ENCODE results near the gene ZBTB8A.
A peak's percentile ranks its signal among the peaks of the same experiment; 100 is the strongest.
"Not testable (repeated sequence)": the region's sequence is repeated elsewhere in the genome, so short reads cannot be mapped to it uniquely, and the experiment has no call there.

Gene ZBTB8A

GRCh38 chr1:32538887-32539583 lies at the start of gene ZBTB8A:
Gene ZBTB8A (plus strand): TSS chr1:32539427. CDS start chr1:32592932, 53,505 bp downstream.
- DNase-seq = no peak

GRCh38 chr1:32489774-32490454 lies 49.3 kb upstream of the ZBTB8A start:
- DNase-seq = no peak

GRCh38 chr1:32491386-32491785 lies 47.8 kb upstream of the ZBTB8A start:
- DNase-seq = no peak

- DNase-seq = no peak
These were observed 45.0 kb upstream of the ZBTB8A start for GRCh38 chr1:32494196-32494595.

DNA sequence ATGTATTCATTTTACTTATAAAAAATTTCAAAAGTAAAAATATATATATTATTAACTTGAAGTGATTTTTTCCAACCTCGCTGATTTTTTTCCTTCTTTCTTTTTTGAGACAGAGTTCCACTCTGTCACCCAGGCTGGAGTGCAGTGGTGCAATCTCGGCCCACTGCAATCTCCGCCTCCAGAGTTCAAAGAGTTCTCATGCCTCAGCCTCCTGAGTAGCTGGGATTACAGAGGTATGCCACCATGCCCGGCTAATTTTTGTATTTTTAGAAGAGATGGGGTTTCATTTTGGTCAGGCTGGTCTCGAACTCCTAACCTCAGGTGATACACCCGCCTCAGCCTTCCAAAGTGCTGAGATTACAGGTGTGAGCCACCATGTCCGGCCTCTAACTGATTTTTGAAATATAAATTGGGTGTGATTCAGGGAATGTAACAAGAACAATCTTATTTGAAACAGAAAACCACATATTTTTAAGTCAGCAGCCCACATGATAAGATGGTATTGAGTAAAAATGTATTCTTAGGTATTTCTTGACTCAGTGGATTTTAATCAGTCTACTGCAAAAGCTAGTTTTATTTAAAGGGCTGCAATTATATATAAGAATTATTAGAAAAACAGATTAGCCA lies 44.4 kb upstream of the ZBTB8A start:
- no peak for DNase-seq

DNA sequence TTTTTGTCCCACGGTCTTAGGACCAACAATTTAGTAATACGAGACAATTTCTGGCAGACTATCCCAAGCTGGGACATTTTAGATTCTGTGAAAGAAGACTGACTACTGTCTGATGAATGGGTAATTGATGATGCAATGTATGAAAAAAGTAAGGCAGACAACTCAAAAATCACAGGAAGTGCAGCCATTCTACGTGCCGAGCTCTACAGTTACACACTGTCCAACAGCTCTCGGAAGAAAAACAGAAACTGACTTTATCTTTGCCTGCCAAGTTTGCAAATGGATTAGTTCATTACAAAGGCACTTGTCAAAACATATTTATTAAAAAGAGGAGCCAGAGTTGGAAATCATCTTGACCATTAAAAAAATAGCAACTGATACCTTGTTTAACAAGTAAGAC lies 43.1 kb upstream of the ZBTB8A start:
- DNase-seq = no peak

DNA sequence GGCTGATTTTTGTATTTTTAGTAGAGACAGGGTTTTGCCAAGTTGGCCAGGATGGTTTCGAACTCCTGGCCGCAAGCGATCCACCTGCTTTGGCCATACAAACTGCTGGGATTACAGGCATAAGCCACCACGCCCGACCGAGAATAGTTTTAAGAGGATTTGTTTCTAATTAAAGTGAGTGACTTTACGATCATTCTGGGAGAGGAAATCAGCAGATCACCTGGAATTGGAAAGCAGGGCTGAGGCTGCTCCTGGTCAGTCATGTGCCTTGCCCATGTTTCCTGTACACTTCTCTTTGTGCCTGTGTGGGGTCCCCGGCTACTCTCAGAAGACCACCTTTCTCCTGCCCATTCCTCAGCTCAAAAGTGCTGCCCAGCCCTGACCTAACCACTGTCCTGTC lies 40.5 kb upstream of the ZBTB8A start:
- no peak for DNase-seq

- peak; percentile 22 for DNase-seq
These were observed 38.6 kb upstream of the ZBTB8A start for GRCh38 chr1:32500387-32501209.

DNA sequence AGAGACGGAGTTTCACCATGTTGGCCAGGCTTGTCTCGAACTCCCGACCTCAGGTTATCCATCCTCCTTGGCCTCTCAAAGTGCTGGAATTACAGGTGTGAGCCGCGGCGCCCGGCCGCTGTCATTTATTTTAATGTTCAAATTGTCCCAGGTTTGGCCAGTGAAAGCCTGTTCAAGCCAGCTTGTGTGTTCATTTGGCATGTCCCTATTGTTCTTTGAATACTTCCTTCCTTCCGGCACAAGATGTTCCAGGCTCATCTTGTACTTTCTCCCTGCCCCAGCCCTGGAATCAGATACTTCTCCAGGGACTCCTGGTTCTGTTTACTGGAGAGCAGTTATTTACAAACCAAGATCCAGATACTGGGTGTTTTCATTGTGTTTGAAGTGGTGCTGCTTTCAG lies 37.4 kb upstream of the ZBTB8A start:
- no peak for DNase-seq

GRCh38 chr1:32503153-32503552 lies 36.1 kb upstream of the ZBTB8A start:
- no peak for DNase-seq

GRCh38 chr1:32507021-32507420 lies 32.2 kb upstream of the ZBTB8A start:
- DNase-seq = no peak

GRCh38 chr1:32508761-32509160 lies 30.5 kb upstream of the ZBTB8A start:
- no peak for DNase-seq

DNA sequence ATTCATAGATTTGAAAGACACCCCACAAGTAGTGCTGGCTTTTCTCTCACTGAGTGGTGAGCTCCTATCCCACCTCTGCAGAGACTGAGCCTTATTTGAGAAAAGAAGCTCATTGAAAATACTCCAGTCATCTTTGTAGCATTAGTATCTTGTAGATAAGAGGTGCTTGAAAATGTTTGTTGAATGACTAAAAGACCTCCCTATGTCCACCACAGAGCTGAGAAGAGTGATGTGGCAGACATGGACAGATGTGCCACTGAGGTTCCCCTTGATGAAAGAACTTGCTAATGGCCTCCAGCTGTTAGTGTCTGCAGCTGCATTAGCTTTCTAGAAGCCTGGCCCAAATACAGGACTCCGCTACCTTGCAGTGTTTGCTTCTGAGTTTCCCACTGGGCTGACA lies 29.3 kb upstream of the ZBTB8A start:
- no peak for DNase-seq

GRCh38 chr1:32516402-32516801 lies 22.8 kb upstream of the ZBTB8A start:
- DNase-seq = no peak

DNA sequence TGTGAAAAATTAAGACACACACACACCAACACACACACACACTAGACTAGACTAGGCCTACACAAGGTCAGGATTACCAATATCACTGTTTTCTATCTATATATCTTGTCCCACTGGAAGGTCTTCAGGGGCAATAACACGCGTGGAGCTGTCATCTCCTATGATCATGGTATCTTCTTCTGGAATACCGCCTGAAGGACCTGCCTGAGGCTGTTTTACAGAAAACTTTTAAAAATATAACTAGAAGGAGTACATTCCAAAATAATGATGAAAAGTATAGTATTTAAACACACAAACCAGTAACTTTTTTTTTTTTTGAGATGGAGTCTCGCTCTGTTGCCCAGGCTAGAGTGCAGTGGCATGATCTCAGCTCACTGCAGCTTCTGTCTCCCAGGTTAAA lies 20.3 kb upstream of the ZBTB8A start:
- no peak for DNase-seq

- DNase-seq = no peak
These were observed 18.1 kb upstream of the ZBTB8A start for GRCh38 chr1:32521165-32521564.

GRCh38 chr1:32525053-32525452 lies 14.2 kb upstream of the ZBTB8A start:
- DNase-seq = no peak

- no peak for DNase-seq
These were observed 13.4 kb upstream of the ZBTB8A start for GRCh38 chr1:32525661-32526444.

GRCh38 chr1:32528550-32528949 lies 10.7 kb upstream of the ZBTB8A start:
- DNase-seq = not testable (repeated sequence)

DNA sequence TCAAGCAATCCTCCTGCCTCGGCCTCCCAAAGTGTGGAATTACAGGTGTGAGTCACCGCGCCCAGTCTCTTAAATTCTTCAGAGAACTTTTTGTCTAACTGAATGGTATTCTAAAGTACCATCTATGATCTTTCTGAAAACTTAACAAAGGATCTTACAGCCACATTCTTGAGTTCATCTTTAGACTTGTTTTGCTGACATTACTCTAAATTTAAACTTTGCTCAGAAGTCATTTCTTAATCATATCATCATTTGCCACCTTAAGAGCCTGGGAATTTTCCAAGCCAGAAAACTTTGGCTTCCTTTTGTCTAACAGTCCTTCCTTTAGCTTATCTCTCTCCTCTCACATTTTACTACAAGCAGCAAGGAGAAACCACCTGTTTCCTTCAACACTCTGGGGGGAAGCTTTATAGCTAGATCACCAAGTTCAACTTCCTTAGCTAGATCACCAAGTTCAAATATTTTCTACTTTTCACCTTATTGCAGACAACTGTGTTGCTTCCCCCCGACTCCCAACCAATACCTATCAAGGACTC lies 5.4 kb upstream of the ZBTB8A start:
- no peak for DNase-seq

- DNase-seq = no peak
These were observed 3.1 kb upstream of the ZBTB8A start for GRCh38 chr1:32536117-32536516.

DNA sequence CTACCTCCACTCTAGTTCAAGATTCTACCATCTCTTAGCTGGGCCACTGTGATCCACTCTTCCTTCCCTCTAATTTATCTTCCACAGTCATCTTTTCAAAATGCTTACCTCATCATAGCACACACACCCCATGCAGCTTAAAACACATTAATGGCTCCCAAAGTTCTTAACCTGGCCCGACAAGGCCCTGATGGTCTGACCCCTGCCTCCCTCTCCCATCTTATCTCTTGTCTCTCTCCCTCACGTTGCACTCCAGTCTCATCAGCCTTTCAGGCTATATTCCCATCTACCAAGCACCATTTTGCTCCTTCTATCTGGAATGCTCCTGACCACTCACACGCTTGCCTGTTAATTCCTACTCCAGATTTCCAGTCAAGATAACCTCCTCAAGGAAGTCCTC lies 2.5 kb upstream of the ZBTB8A start:
- DNase-seq = no peak
